ENCODE data around the gene MCIDAS. TPM values are rescaled to one million over a fixed set of nuclear protein-coding genes. Genes with fewer than 3 reads are reported as not detected.

MCIDAS gene
- total and polyA plus RNA-seq, 2 of the 13 experiments (the other 11 are each of a cell fraction or from before 2014, with no cell fraction given), result not detected

DNA sequence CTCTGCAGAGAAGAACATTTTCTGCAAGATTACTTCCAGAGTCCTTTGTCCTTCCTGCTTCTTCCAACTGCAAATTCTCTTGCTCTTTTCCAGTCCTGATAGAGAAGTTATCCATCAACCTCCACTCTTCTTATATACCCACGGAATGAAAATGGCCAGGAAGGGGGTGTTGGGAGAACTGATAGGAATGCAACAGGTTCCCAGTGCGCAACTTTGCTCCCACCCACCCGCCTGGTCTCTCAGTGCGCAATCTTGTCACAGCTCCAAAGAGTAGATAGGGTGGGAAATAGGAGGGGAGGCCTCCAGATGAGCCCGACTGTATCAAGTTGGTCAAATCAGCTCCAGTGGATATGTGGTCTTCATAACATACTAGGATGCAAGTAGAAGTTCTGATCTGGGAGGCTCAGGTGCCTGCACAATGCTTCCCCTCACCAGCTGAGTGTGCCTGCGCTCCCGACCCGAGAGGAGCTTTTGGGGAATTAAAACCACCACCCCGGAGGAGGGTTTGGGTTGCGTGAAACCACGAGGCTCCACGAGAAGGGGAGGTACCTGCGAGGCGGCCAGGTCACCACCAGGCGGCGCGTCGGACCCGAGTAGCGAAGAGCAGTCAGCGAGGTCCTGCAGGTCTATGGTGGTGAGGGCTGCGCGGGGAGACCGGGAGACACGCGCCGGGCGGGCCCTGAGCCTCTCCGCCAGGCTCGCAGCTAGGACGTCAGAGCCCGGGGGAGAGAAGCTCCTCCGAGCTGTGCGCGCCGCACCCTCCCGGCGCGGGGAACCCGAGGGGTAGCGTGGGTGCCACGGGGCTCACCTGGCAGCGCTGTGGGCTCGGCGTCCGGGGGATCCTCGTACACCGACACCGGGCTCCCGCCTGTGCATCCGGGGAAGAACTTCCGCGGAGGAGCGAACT lies 835 bp downstream of the MCIDAS start (continued):
- no peak for TF ChIP-seq RORA (CRISPR knock-in tag; IDR thresholded peaks at IDR 0.05)
- peak; percentile 88 for TF ChIP-seq BCL6 (CRISPR knock-in tag; IDR thresholded peaks at IDR 0.05)
- no peak for TF ChIP-seq PCBP1 (IDR thresholded peaks at IDR 0.05; ENCODE audit: borderline replicate concordance, low read depth, low read length)
- TF ChIP-seq, protein P1, sequence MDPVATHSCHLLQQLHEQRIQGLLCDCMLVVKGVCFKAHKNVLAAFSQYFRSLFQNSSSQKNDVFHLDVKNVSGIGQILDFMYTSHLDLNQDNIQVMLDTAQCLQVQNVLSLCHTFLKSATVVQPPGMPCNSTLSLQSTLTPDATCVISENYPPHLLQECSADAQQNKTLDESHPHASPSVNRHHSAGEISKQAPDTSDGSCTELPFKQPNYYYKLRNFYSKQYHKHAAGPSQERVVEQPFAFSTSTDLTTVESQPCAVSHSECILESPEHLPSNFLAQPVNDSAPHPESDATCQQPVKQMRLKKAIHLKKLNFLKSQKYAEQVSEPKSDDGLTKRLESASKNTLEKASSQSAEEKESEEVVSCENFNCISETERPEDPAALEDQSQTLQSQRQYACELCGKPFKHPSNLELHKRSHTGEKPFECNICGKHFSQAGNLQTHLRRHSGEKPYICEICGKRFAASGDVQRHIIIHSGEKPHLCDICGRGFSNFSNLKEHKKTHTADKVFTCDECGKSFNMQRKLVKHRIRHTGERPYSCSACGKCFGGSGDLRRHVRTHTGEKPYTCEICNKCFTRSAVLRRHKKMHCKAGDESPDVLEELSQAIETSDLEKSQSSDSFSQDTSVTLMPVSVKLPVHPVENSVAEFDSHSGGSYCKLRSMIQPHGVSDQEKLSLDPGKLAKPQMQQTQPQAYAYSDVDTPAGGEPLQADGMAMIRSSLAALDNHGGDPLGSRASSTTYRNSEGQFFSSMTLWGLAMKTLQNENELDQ (CRISPR knock-in tag; IDR thresholded peaks at IDR 0.05; ENCODE audit: borderline replicate concordance), result no peak
- TF ChIP-seq, protein P2, sequence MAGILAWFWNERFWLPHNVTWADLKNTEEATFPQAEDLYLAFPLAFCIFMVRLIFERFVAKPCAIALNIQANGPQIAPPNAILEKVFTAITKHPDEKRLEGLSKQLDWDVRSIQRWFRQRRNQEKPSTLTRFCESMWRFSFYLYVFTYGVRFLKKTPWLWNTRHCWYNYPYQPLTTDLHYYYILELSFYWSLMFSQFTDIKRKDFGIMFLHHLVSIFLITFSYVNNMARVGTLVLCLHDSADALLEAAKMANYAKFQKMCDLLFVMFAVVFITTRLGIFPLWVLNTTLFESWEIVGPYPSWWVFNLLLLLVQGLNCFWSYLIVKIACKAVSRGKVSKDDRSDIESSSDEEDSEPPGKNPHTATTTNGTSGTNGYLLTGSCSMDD (CRISPR knock-in tag; IDR thresholded peaks at IDR 0.05), result no peak
- TF ChIP-seq, protein P3, sequence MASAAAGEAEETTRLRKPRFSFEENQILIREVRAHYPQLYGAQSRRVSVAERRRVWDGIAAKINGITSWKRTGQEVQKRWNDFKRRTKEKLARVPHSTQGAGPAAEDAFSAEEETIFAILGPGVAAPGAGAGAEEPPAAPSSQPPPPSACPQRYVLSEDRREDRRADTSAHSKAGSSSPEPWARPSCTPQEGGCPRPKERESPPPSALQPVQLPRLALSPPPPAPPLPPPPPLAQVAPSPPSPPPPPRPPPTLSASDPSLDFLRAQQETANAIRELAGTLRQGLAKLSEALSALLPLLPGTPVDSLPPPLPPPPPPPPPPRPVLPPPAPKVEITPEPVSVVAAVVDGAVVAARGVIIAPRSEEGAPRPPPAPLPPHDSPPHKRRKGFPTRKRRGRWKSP (CRISPR knock-in tag; IDR thresholded peaks at IDR 0.05), result peak; percentile 49
- TF ChIP-seq, protein P4, sequence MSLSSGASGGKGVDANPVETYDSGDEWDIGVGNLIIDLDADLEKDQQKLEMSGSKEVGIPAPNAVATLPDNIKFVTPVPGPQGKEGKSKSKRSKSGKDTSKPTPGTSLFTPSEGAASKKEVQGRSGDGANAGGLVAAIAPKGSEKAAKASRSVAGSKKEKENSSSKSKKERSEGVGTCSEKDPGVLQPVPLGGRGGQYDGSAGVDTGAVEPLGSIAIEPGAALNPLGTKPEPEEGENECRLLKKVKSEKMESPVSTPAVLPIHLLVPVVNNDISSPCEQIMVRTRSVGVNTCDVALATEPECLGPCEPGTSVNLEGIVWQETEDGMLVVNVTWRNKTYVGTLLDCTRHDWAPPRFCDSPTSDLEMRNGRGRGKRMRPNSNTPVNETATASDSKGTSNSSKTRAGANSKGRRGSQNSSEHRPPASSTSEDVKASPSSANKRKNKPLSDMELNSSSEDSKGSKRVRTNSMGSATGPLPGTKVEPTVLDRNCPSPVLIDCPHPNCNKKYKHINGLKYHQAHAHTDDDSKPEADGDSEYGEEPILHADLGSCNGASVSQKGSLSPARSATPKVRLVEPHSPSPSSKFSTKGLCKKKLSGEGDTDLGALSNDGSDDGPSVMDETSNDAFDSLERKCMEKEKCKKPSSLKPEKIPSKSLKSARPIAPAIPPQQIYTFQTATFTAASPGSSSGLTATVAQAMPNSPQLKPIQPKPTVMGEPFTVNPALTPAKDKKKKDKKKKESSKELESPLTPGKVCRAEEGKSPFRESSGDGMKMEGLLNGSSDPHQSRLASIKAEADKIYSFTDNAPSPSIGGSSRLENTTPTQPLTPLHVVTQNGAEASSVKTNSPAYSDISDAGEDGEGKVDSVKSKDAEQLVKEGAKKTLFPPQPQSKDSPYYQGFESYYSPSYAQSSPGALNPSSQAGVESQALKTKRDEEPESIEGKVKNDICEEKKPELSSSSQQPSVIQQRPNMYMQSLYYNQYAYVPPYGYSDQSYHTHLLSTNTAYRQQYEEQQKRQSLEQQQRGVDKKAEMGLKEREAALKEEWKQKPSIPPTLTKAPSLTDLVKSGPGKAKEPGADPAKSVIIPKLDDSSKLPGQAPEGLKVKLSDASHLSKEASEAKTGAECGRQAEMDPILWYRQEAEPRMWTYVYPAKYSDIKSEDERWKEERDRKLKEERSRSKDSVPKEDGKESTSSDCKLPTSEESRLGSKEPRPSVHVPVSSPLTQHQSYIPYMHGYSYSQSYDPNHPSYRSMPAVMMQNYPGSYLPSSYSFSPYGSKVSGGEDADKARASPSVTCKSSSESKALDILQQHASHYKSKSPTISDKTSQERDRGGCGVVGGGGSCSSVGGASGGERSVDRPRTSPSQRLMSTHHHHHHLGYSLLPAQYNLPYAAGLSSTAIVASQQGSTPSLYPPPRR (CRISPR knock-in tag; IDR thresholded peaks at IDR 0.05; ENCODE audit: borderline replicate concordance), result no peak
- TF ChIP-seq, protein P5, sequence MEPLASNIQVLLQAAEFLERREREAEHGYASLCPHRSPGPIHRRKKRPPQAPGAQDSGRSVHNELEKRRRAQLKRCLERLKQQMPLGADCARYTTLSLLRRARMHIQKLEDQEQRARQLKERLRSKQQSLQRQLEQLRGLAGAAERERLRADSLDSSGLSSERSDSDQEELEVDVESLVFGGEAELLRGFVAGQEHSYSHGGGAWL (CRISPR knock-in tag; IDR thresholded peaks at IDR 0.05), result no peak; the same call in 1 of the 2 replicates
- no peak for TF ChIP-seq ZNF782 (CRISPR knock-in tag; IDR thresholded peaks at IDR 0.05; ENCODE audit: borderline replicate concordance)
- TF ChIP-seq RBM22 (optimal IDR thresholded peaks at IDR 0.05; ENCODE audit: low read length), result no peak
- TF ChIP-seq ARNT2 (CRISPR knock-in tag; IDR thresholded peaks at IDR 0.05; ENCODE audit: low read depth), result no peak
- no peak for TF ChIP-seq TOE1 (CRISPR knock-in tag; IDR thresholded peaks at IDR 0.05)
- no peak for TF ChIP-seq SNRNP70 (IDR thresholded peaks at IDR 0.05; ENCODE audit: low read depth, low read length)
- TF ChIP-seq AHR (CRISPR knock-in tag; IDR thresholded peaks at IDR 0.05), result no peak
- no peak for TF ChIP-seq GATAD2A (CRISPR knock-in tag; IDR thresholded peaks at IDR 0.05)
- TF ChIP-seq, protein P6, sequence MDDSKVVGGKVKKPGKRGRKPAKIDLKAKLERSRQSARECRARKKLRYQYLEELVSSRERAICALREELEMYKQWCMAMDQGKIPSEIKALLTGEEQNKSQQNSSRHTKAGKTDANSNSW (CRISPR knock-in tag; IDR thresholded peaks at IDR 0.05; ENCODE audit: borderline replicate concordance), result no peak
- TF ChIP-seq, protein P7, sequence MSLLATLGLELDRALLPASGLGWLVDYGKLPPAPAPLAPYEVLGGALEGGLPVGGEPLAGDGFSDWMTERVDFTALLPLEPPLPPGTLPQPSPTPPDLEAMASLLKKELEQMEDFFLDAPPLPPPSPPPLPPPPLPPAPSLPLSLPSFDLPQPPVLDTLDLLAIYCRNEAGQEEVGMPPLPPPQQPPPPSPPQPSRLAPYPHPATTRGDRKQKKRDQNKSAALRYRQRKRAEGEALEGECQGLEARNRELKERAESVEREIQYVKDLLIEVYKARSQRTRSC (CRISPR knock-in tag; IDR thresholded peaks at IDR 0.05; ENCODE audit: low read depth), result no peak
